Retina (tissue), 1 donor: ENCODE results near the gene BMPER.
A peak's percentile ranks its signal among the peaks of the same experiment; 100 is the strongest.

Source experiments
- DNase-seq: peaks from one replicate; pipeline ENCODE4 v3.0.0-alpha.2; 2016

BMPER gene

DNA sequence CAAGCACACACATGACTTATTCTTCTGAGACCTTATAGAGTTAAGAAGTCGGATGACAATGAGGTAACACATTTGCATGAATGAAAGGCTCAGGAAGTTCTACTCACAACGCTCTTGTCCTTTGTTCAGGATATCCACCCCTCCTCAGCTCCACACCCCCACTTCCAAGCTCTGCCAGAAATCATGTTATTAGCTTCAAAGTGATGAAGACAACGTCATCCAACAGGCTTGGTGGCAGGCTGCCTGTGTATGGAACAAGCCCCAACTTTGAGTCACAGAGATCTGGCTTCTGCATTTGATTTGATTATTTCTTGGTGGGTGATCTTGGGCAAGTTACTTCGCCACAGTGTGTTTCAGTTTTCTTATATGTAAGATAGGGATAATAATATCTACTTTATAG lies 12.4 kb upstream of the BMPER start:
- DNase-seq, result no peak

DNA sequence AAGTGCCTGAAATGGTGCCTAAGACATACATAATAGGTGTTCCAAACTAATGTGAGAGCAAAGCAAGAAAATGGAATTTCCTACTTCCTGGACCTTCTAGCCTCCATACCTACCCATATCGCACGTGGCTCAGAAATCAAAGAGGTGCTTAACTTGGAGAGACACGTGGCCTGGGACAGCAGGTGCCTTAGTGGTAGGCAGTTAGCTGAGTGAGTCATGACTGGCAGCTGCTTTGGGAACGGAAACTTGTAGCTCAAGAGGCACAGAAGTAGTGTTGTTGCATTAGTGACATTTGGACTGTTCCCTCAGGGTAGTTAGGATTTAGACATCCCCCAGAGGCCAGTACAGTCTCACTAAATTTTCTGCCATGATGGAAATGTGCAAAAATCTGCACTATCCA lies 12.0 kb upstream of the BMPER start:
- DNase-seq, result no peak

GRCh38 chr7:33895025-33895804 lies 10.1 kb upstream of the BMPER start:
- DNase-seq, result peak; percentile 93

GRCh38 chr7:33900501-33900900 lies 4.8 kb upstream of the BMPER start:
- DNase-seq, result no peak

- no peak for DNase-seq
Measured at GRCh38 chr7:33901199-33901598, 4.1 kb upstream of the BMPER start.

GRCh38 chr7:33901847-33902246 lies 3.5 kb upstream of the BMPER start:
- DNase-seq, result no peak

DNA sequence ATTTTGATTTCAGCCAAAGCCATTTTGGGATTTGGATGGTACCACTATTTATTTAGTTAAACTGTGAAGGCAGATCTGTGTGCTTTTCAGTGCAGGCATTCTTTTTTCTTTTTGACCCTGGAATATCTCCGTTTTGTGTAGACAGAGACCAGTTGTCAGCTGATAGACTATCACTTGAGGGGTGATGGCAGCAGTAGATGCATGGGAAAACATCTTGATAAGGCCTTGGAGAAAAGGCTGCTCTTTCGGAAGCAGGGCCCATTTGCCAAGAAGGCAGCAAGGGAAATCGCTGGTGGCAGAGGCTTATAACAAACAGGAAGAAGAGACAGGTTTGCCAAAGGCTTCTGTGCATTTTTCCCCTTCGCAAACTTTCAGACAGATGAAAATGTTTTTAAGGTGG lies 2.6 kb upstream of the BMPER start:
- no peak for DNase-seq

GRCh38 chr7:33903791-33904680 lies 1.3 kb upstream of the BMPER start:
- DNase-seq, result peak; percentile 90

DNA sequence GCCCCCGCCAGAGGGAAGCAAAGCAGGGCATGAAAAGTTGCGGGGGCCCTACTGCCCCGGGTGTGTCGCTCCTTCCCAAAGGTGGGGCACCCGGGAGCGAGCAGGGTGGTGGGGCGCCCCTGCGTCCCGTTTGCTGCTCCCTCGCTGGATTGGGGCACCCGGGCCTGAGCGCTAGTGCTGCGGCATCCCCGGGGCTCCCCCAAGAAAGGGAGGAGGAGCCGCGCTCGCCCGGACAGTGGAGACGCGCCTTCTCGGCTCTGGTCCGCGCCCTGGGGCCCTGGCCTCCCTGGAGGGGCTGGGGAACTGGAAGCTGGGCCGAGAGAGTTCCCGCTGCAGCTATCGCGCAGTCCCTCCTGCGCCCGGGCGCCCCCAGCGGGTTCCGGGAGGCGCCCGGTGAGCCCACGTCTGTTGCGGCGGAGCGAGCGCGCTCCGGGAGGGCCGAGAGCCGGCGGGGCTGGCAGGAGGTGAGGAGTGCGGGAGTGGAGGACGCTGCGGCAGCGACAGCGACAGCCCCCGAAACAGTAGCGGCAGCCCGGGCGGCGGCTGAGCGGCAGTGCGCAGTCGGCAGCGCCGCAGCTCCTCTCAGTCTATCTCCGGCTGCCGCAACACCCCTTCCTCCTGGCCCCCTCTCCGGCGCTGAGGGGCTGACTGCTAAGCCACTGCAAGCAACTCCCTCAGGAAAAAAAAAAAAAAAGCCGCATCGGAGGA lies 504 bp upstream of the BMPER start:
- DNase-seq, result peak; percentile 90

DNA sequence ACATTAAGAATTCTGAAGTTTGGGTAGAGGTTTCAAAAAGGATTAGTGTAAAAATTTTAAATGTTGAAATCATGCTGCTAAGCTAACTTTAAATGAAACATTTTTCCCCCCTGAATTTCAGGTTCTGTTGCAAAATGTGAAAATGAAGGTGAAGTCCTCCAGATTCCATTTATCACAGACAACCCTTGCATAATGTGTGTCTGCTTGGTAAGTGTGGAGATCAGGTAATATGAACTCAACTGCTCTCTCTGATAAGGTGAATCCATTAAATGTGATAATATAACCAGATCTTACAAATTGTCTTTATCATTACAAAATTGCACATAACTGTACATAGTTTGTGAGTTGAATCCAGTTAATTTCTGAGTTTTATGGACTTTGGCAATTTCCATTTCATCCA lies 1.4 kb downstream of the BMPER start:
- DNase-seq, result no peak

GRCh38 chr7:33907625-33908024 lies 2.3 kb downstream of the BMPER start:
- DNase-seq, result no peak

DNA sequence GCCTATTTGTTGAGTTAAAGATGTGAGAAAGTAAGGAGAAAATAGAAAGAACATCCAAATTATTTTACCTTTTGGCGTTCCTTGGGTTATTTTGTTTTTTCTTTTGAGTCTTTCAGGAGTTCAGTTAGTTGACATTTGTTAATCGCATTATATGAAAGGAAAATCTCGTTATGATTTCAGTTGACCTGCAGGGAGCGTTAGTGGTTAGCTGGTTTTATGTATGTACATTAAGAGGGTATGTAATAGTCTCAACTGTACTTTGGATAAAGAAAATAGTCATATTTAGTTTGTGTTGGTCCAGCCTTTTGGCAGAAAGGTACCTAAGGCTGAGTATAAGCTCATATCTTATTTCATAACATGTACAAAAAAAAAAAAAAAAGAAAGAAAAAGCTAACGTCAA lies 4.0 kb downstream of the BMPER start:
- DNase-seq, result no peak

DNA sequence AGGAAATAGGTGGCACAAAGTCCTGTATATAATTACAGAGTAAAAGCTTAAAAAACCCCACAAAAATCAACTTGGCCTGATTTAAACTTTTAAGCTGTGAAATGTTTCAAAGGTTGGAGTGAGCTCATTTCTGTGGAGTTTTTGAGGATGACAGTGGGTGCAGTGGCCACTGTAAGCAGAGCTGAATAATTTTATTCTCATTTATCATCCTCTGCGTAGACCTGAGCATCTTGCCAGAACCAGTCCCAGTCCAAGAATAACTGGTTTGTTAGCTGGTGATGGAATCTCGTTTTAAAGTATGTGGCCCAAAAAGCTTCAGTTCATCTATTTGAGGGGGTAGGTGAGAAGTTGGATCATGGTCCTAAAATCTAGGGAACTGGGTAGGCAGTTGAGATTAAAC lies 4.4 kb downstream of the BMPER start:
- no peak for DNase-seq

GRCh38 chr7:33910756-33911155 lies 5.4 kb downstream of the BMPER start:
- no peak for DNase-seq

GRCh38 chr7:33916357-33917081 lies 11.2 kb downstream of the BMPER start:
- DNase-seq, result no peak

GRCh38 chr7:33917661-33918060 lies 12.3 kb downstream of the BMPER start:
- DNase-seq, result no peak

DNA sequence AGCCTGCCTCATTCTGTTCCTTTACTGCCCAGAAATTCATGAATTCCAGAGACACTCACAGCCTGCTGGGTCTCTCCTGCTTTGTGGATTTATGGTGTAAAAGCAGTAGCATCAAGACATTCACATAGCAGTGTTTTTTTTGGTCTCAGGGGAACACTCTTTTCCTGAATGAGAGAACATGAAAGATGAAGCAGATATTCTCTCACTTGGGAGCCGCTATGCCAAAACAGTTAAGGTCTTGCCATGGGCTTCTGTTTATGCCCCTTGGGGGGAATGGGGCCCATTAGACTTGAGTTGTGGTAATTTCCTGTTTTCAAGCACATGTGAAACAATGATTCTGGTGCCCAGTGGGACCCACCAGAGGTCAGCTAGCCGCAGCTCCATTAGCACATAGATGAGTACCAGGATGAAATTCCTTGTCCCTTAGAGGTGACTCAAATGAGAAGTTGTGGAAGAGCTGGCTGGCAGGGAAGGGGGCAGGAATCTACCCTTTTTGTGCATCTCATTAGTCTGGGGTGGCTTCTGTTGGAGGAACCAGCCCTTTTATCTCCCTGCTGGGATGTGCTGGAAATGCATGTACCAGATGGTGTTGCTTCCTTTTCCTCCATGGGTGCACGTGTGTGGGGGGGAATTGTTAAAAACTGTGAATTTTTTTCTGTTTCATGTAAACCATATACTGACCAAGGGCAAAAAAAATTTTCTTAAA lies 13.3 kb downstream of the BMPER start:
- DNase-seq, result peak; percentile 55

- no peak for DNase-seq
Measured at GRCh38 chr7:33919449-33919848, 14.1 kb downstream of the BMPER start.

- DNase-seq, result no peak
Measured at GRCh38 chr7:33921216-33921938, 16.0 kb downstream of the BMPER start.

DNA sequence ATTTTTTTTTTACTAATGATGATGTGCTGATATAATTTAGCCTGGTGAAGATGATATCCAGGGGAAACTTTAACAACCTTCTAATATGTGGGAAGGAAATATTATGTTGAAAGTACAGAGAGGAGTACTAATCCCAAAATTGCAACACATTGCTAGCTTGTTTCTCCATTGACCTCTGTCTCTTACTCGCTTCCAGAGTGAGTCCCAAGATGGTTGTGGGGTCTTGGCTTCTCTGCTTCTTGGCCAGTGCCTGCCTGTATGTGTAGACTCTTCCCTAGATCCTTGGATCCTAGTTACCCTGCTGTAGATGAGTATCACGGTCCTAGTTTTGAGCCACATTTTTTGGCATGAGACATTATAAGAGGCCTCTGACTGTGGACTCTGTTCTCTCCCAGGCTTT lies 17.5 kb downstream of the BMPER start:
- no peak for DNase-seq

DNA sequence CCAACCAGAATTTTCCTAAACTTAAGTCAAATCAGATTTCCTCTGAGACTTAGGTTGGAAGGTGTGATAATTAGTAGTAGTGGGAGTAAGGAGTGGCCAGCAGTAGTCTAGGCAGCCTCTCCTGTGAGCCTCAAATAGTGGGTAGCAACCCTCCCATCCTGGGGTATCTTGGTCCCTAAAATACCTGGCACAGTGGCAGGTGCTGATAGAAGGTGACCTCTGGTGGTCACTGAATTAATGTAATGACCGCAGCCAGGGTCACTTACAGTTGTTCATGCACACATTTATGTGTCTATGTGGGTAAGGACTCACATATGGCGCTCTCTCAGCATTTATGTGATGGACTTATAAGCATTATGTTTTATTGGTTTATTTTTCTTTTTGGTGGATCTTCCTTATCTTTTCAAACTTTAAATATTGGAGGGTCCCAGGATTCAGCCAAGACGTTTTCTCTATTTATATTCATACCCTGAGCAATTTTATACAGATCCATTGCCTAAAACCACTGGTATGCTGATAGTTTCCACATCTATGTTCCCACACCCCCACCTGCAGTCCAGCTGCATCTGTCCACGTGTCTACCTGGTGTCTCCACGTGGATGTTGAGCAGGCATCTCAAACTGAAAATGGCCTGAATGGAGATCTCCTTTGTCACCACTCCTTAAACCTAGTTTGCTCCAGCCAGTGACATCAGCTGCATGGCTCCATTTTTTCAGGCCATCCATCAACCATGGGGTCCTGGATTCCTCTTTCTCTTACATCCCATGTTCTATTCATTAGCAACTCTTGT lies 18.3 kb downstream of the BMPER start:
- no peak for DNase-seq
